Omental fat pad (tissue), 4 donors: ENCODE measurements around the gene TBL3. TPM values are rescaled to one million over a fixed set of nuclear protein-coding genes. Genes with fewer than 3 reads are reported as not detected.

ENCODE experiments used
- ATAC-seq: fragments of 150-250 bp; one replicate; pipeline ENCODE4 v1.9.1; 2016; ENCODE audit warnings: mild to moderate bottlenecking, moderate library complexity; ENCODE audit not compliant: low FRiP score
- DNase-seq: peaks from one replicate; pipeline ENCODE4 v3.0.0-alpha.2; 2019; ENCODE audit warnings: low spot score
- CTCF ChIP-seq, 3 donors: fragments of 450-650 bp; IDR thresholded peaks; one replicate each; pipeline ENCODE4 v1.5.1; 2016 to 2017; ENCODE audit warnings: antibody characterized with exemption in 3 of 3, mild to moderate bottlenecking in 3 of 3, moderate library complexity in 2 of 3
- total RNA-seq, 4 donors: library from RNA; depleted of rRNA; stranded (reverse); fragments of >200 nt; gene quantifications; one replicate each; pipeline ENCODE4 v1.1.0, GENCODE V29; 2016

TBL3 gene
- total RNA-seq, 4 donors from 2014 or later: 32.2 to 44.3 (median 34.3) TPM

GRCh38 chr16:1944612-1945199 is 27.1 kb upstream of the TBL3 start:
- TF ChIP-seq CTCF (IDR thresholded peaks at IDR 0.05): no peak
- ATAC-seq (no peak), DNase-seq (no peak)

GRCh38 chr16:1945559-1946391 is 26.1 kb upstream of the TBL3 start:
- DNase-seq (no peak), ATAC-seq (no peak)
- TF ChIP-seq CTCF (IDR thresholded peaks at IDR 0.05): no peak

- no peak for TF ChIP-seq CTCF (IDR thresholded peaks at IDR 0.05)
- DNase-seq (no peak), ATAC-seq (no peak)
These were observed 25.1 kb upstream of the TBL3 start for GRCh38 chr16:1946495-1947368.

- ATAC-seq: no peak
- TF ChIP-seq CTCF (IDR thresholded peaks at IDR 0.05): no peak
- DNase-seq: no peak
These were observed 24.5 kb upstream of the TBL3 start for GRCh38 chr16:1947369-1947670.

GRCh38 chr16:1949507-1949906 is 22.3 kb upstream of the TBL3 start:
- no peak for DNase-seq
- no peak for TF ChIP-seq CTCF (IDR thresholded peaks at IDR 0.05)

GRCh38 chr16:1950047-1950446 is 21.8 kb upstream of the TBL3 start:
- no peak for DNase-seq
- TF ChIP-seq CTCF (IDR thresholded peaks at IDR 0.05): no peak
- no peak for ATAC-seq

More at GRCh38 chr16:1949507-1949906, 22.3 kb upstream of the TBL3 start:
- ATAC-seq: no peak
